HEK293T (cell line): Measurements from ENCODE around the gene LAMC2.

Experiments used
- ELF4 ChIP-seq: fragments of 450-650 bp; IDR thresholded peaks from 2 replicates; pipeline ENCODE4 v1.6.1; 2017; ENCODE audit warnings: antibody characterized with exemption
- FOXK2 ChIP-seq: fragments of 450-650 bp; IDR thresholded peaks from 2 replicates; pipeline ENCODE4 v1.6.1; 2016; ENCODE audit warnings: mild to moderate bottlenecking
- NFRKB ChIP-seq: fragments of 450-650 bp; IDR thresholded peaks from 2 replicates; pipeline ENCODE4 v1.6.1; 2016; ENCODE audit warnings: mild to moderate bottlenecking, moderate library complexity
- ZNF384 ChIP-seq: fragments of 450-650 bp; IDR thresholded peaks from 2 replicates; pipeline ENCODE4 v1.6.1; 2016

- TF ChIP-seq ELF4, result no peak
- no peak for TF ChIP-seq FOXK2
- no peak for TF ChIP-seq ZNF384
- TF ChIP-seq NFRKB, result no peak
These were observed 45.5 kb downstream of the LAMC2 start for GRCh38 chr1:183231545-183231944.
